ENCODE measurements around the gene UBR1. TPM values are rescaled to one million over a fixed set of nuclear protein-coding genes. Genes with fewer than 3 reads are reported as not detected.

UBR1 gene
- total RNA-seq, 2 experiments from 2014 or later: 27.8 to 31.8 TPM

GRCh38 chr15:42929306-42929848, 176.5 kb downstream of the UBR1 start:
- POLR2A ChIA-PET: no interaction called here
- Mint-ChIP-seq H3K36me3 (ENCODE audit: low read depth) (no peaks in the 10 kb centered on the region), H3K27ac (no peak overlapping the region), H3K4me3 (no peak overlapping the region), H3K27me3 (no peaks in the 10 kb centered on the region), H3K4me1 (no peaks in the 10 kb centered on the region), H3K9me3 (no peaks in the 10 kb centered on the region)
- DNase-seq: no peak
- CTCF ChIA-PET: no interaction called here

GRCh38 chr15:42921342-42921731, 184.5 kb downstream of the UBR1 start:
- peak overlapping the region; percentile 97 for H3K4me3 Mint-ChIP-seq
- peak; percentile 65 for DNase-seq
- peaks cover 2% of the 10 kb centered on the region for H3K36me3 Mint-ChIP-seq (ENCODE audit: low read depth)
- ChIA-PET POLR2A (no interaction called here), CTCF (interaction anchor here (1.0 kb wide), 1 partner anchor 347 kb away, joined by 3 read pairs; no protein-coding TSS in a partner anchor)
- no peaks in the 10 kb centered on the region for H3K9me3 Mint-ChIP-seq
- H3K27ac Mint-ChIP-seq: peak overlapping the region; percentile 91
- peaks cover 30% of the 10 kb centered on the region for H3K4me1 Mint-ChIP-seq
- no peaks in the 10 kb centered on the region for H3K27me3 Mint-ChIP-seq

GRCh38 chr15:42920519-42921341, 185.1 kb downstream of the UBR1 start, which contains the start of gene TTBK2:
TTBK2 (minus strand) TSS chr15:42920778; CDS start chr15:42878617, 42,161 bp downstream.
- H3K36me3 Mint-ChIP-seq (ENCODE audit: low read depth): peaks cover 2% of the 10 kb centered on the region
- no peaks in the 10 kb centered on the region for H3K9me3 Mint-ChIP-seq
- CTCF ChIA-PET: interaction anchor here (0.6 kb wide), 2 partner anchors 29 to 301 kb away, joined by 3 read pairs; no protein-coding TSS in a partner anchor
- POLR2A ChIA-PET: no interaction called here
- H3K27ac Mint-ChIP-seq: peak within 1 kb of the TSS; percentile 91
- peak within 1 kb of the TSS; percentile 97 for H3K4me3 Mint-ChIP-seq
- peaks cover 35% of the 10 kb centered on the region for H3K4me1 Mint-ChIP-seq
- DNase-seq: peak; percentile 98
- H3K27me3 Mint-ChIP-seq: no peaks in the 10 kb centered on the region

- DNase-seq: peak; percentile 46
- CTCF ChIA-PET: interaction anchor here (0.6 kb wide), 2 partner anchors 29 to 300 kb away, joined by 3 read pairs; no protein-coding TSS in a partner anchor
- Mint-ChIP-seq H3K27ac (peak overlapping the region; percentile 89), H3K36me3 (ENCODE audit: low read depth) (peaks cover 2% of the 10 kb centered on the region), H3K27me3 (no peaks in the 10 kb centered on the region), H3K9me3 (no peaks in the 10 kb centered on the region), H3K4me3 (peak overlapping the region; percentile 97), H3K4me1 (peaks cover 38% of the 10 kb centered on the region)
- POLR2A ChIA-PET: no interaction called here
Observed at GRCh38 chr15:42919799-42920518, 185.9 kb downstream of the UBR1 start.

GRCh38 chr15:42919308-42919707, 186.5 kb downstream of the UBR1 start:
- Mint-ChIP-seq H3K27me3 (no peaks in the 10 kb centered on the region), H3K4me1 (peaks cover 41% of the 10 kb centered on the region), H3K9me3 (no peaks in the 10 kb centered on the region), H3K27ac (peak overlapping the region; percentile 89), H3K4me3 (peak overlapping the region; percentile 97), H3K36me3 (ENCODE audit: low read depth) (peaks cover 2% of the 10 kb centered on the region)
- no peak for DNase-seq
- POLR2A ChIA-PET: no interaction called here
- CTCF ChIA-PET: interaction anchor here (1.6 kb wide), 1 partner anchor 162 kb away, joined by 3 read pairs; no protein-coding TSS in a partner anchor

GRCh38 chr15:42918047-42918446, 187.8 kb downstream of the UBR1 start:
- DNase-seq: no peak
- Mint-ChIP-seq H3K27ac (no peak overlapping the region), H3K4me1 (peaks cover 41% of the 10 kb centered on the region), H3K4me3 (no peak overlapping the region), H3K27me3 (no peaks in the 10 kb centered on the region), H3K36me3 (ENCODE audit: low read depth) (peaks cover 2% of the 10 kb centered on the region), H3K9me3 (no peaks in the 10 kb centered on the region)
- ChIA-PET CTCF (interaction anchor here (0.6 to 1.6 kb wide), 3 partner anchors 13 to 161 kb away, joined by 3 to 7 read pairs (median 3); no protein-coding TSS in a partner anchor), POLR2A (no interaction called here)

- ChIA-PET CTCF (no interaction called here), POLR2A (no interaction called here)
- Mint-ChIP-seq H3K9me3 (no peaks in the 10 kb centered on the region), H3K27me3 (no peaks in the 10 kb centered on the region), H3K4me1 (peaks cover 31% of the 10 kb centered on the region), H3K27ac (no peak overlapping the region), H3K36me3 (ENCODE audit: low read depth) (peaks cover 2% of the 10 kb centered on the region), H3K4me3 (no peak overlapping the region)
- no peak for DNase-seq
Observed at GRCh38 chr15:42915654-42916315, 190.1 kb downstream of the UBR1 start.

GRCh38 chr15:42914728-42915497, 190.9 kb downstream of the UBR1 start:
- DNase-seq: no peak
- Mint-ChIP-seq H3K27ac (no peak overlapping the region), H3K4me3 (no peak overlapping the region), H3K4me1 (peaks cover 29% of the 10 kb centered on the region), H3K27me3 (no peaks in the 10 kb centered on the region), H3K36me3 (ENCODE audit: low read depth) (peaks cover 1% of the 10 kb centered on the region), H3K9me3 (no peaks in the 10 kb centered on the region)
- POLR2A ChIA-PET: no interaction called here
- CTCF ChIA-PET: no interaction called here

- Mint-ChIP-seq H3K27me3 (no peaks in the 10 kb centered on the region), H3K27ac (no peak overlapping the region), H3K36me3 (ENCODE audit: low read depth) (peaks cover 5% of the 10 kb centered on the region), H3K4me1 (peaks cover 9% of the 10 kb centered on the region), H3K4me3 (no peak overlapping the region), H3K9me3 (no peaks in the 10 kb centered on the region)
- POLR2A ChIA-PET: no interaction called here
- CTCF ChIA-PET: interaction anchor here (0.9 kb wide), 1 partner anchor 13 kb away, joined by 3 read pairs; no protein-coding TSS in a partner anchor
- DNase-seq: no peak
Observed at GRCh38 chr15:42911058-42911592, 194.7 kb downstream of the UBR1 start.

- Mint-ChIP-seq H3K4me3 (no peak overlapping the region), H3K27ac (no peak overlapping the region), H3K36me3 (ENCODE audit: low read depth) (peaks cover 5% of the 10 kb centered on the region), H3K4me1 (no peaks in the 10 kb centered on the region), H3K9me3 (no peaks in the 10 kb centered on the region), H3K27me3 (no peaks in the 10 kb centered on the region)
- ChIA-PET POLR2A (no interaction called here), CTCF (no interaction called here)
- no peak for DNase-seq
Observed at GRCh38 chr15:42908538-42908937, 197.3 kb downstream of the UBR1 start.

GRCh38 chr15:42903388-42904324, 202.2 kb downstream of the UBR1 start:
- ChIA-PET CTCF (interaction anchor here (1.3 kb wide), 1 partner anchor 9 kb away, joined by 3 read pairs; no protein-coding TSS in a partner anchor), POLR2A (no interaction called here)
- DNase-seq: no peak
- Mint-ChIP-seq H3K4me3 (no peak overlapping the region), H3K27me3 (no peaks in the 10 kb centered on the region), H3K9me3 (no peaks in the 10 kb centered on the region), H3K36me3 (ENCODE audit: low read depth) (peaks cover 5% of the 10 kb centered on the region), H3K27ac (no peak overlapping the region), H3K4me1 (no peaks in the 10 kb centered on the region)
